Ovary (tissue), 9 donors: ENCODE data around the gene CHST9. TPM values are rescaled to one million over a fixed set of nuclear protein-coding genes. Genes with fewer than 3 reads are reported as not detected.
A peak's percentile ranks its signal among the peaks of the same experiment; 100 is the strongest.

ENCODE experiments used
- DNase-seq, 5 donors: peaks; one replicate each; pipeline ENCODE4 v3.0.0-alpha.2; 2019 to 2020
- H3K27ac ChIP-seq, 2 donors: fragments of 200-600 bp; one replicate each; pipeline versions ENCODE4 v1.5.1 to v1.8.0; 2019 to 2022
- H3K27me3 ChIP-seq: fragments of 200-600 bp; one replicate; pipeline ENCODE4 v1.8.0; 2022
- H3K36me3 ChIP-seq: fragments of 200-600 bp; sonication (generic); one replicate; pipeline ENCODE4 v1.5.1; 2019
- H3K4me1 ChIP-seq: one replicate; pipeline ENCODE4 v1.8.1; 2013; ENCODE audit warnings: mild to moderate bottlenecking, moderate library complexity; ENCODE audit not compliant: insufficient read depth
- H3K4me3 ChIP-seq: fragments of 200-600 bp; sonication (generic); one replicate; pipeline ENCODE4 v1.5.1; 2017
- H3K9me3 ChIP-seq, 2 donors: fragments of 200-600 bp in 1 of 2; sonication (generic) in 1 of 2; one replicate each; pipeline versions ENCODE4 v1.5.1 to v1.8.1; 2013 to 2019; ENCODE audit warnings: mild to moderate bottlenecking in 1 of 2, moderate library complexity in 1 of 2
- EP300 ChIP-seq: sonication (generic); formaldehyde crosslinking; IDR thresholded peaks from one replicate; pipeline ENCODE4 v1.6.1; 2017; ENCODE audit warnings: antibody characterized with exemption
- POLR2A ChIP-seq: fragments of 450-650 bp; IDR thresholded peaks from one replicate; pipeline ENCODE4 v1.6.1; 2017; ENCODE audit warnings: antibody characterized with exemption, mild to moderate bottlenecking, moderate library complexity
- WGBS, 3 donors: extraction: QIAGEN DNeasy Blood & Tissue Kit in 1 of 3; methylation state at CpG; one replicate each; pipeline versions ENCODE4 v1.1.5 to v1.1.7; 2013 to 2017; 5-methylcytosine and 5-hydroxymethylcytosine counted together
- intact Hi-C, 4 donors: fragments of 100-400 bp; cut with DNase I; formaldehyde crosslinking; loops; one replicate each; pipeline versions ENCODE4 v1.11.0 to v1.15.1; 2022 to 2023
- polyA plus RNA-seq, 2 donors: library from polyadenylated mRNA; stranded (reverse); fragments of 200-250 nt in 1 of 2; fragments of 350-450 nt in 1 of 2; fragmentation: Illumina TruSeq in 1 of 2; extraction: RNeasy Lipid Tissue Mini Kit (QIAGEN cat#74804) in 1 of 2; gene quantifications; one replicate each; pipeline ENCODE4 v1.2.3, GENCODE V29; 2013 to 2014
- total RNA-seq, 7 donors: library from RNA; depleted of rRNA in 2 of 7; stranded (reverse); fragments of >200 nt in 2 of 7; fragmentation: NEBNext Ultra II Directional in 3 of 7; extraction: Animal tissue kit (Norgen Biotek cat#: 25700) in 3 of 7; gene quantifications; one replicate each; pipeline versions ENCODE4 v1.1.0 to v1.2.4, GENCODE V29; 2016 to 2023
- TF ChIP-seq, protein P1 (sequence below), 3 donors: fragments of 450-650 bp in 2 of 3; fragments of 200-600 bp in 1 of 3; IDR thresholded peaks; one replicate each; pipeline versions ENCODE4 v1.5.1 to v1.8.0; 2016 to 2022; ENCODE audit warnings: antibody characterized with exemption in 3 of 3, mild to moderate bottlenecking in 1 of 3
- donor health status: DM: no; HTN: no; CAD: no; lungs with moderate emphysema.
- donor health status: DM: no; HTN: no; CAD: no.
- donor health status: Bipolar disorder and iron deficiency.
- donor health status: DM: yes; HTN: yes; CAD: no.
- donor health status: DM: no; HTN: no; CAD: no.
- donor health status: DM: yes; HTN: yes; CAD: no.

The CHST9 gene
- total and polyA plus RNA-seq, 9 donors: 0.02 to 3.6 (median 0.12) TPM; not detected in 1

DNA sequence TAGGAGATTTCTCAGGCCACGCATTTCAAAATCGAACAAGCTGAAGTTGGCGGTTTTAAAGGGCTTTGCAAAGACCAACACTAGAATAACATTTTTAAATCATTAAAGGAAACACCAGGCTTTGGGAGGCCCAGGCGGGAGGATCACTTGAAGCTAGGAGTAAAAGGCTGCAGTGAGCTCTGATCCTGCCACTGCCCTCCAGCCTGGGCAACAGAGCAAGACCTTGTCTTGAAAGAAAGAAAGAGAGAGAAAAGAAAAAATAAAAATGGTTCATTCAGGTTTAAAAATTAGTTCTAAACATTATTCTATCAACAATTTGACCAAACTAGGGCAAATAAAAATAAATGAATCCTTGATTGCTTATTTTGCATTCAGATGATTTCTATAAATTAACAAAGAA lies 789 bp upstream of the CHST9 start:
- Histone ChIP-seq H3K27me3 (no peaks in the 10 kb centered on the region), H3K27ac (no peak overlapping the region), H3K9me3 (no peaks in the 10 kb centered on the region), H3K36me3 (no peaks in the 10 kb centered on the region), H3K4me3 (no peak overlapping the region), H3K4me1 (peaks cover 1% of the 10 kb centered on the region)
- intact Hi-C loops: no loop called here
- WGBS, 3 donors: 86 to 93% (median 92%) methylated on average over 4 of the region's 4 CpGs
- no peak for TF ChIP-seq EP300
- TF ChIP-seq, protein P1, sequence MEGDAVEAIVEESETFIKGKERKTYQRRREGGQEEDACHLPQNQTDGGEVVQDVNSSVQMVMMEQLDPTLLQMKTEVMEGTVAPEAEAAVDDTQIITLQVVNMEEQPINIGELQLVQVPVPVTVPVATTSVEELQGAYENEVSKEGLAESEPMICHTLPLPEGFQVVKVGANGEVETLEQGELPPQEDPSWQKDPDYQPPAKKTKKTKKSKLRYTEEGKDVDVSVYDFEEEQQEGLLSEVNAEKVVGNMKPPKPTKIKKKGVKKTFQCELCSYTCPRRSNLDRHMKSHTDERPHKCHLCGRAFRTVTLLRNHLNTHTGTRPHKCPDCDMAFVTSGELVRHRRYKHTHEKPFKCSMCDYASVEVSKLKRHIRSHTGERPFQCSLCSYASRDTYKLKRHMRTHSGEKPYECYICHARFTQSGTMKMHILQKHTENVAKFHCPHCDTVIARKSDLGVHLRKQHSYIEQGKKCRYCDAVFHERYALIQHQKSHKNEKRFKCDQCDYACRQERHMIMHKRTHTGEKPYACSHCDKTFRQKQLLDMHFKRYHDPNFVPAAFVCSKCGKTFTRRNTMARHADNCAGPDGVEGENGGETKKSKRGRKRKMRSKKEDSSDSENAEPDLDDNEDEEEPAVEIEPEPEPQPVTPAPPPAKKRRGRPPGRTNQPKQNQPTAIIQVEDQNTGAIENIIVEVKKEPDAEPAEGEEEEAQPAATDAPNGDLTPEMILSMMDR (IDR thresholded peaks at IDR 0.05): no peak
- TF ChIP-seq POLR2A: no peak
- no peak for DNase-seq

DNA sequence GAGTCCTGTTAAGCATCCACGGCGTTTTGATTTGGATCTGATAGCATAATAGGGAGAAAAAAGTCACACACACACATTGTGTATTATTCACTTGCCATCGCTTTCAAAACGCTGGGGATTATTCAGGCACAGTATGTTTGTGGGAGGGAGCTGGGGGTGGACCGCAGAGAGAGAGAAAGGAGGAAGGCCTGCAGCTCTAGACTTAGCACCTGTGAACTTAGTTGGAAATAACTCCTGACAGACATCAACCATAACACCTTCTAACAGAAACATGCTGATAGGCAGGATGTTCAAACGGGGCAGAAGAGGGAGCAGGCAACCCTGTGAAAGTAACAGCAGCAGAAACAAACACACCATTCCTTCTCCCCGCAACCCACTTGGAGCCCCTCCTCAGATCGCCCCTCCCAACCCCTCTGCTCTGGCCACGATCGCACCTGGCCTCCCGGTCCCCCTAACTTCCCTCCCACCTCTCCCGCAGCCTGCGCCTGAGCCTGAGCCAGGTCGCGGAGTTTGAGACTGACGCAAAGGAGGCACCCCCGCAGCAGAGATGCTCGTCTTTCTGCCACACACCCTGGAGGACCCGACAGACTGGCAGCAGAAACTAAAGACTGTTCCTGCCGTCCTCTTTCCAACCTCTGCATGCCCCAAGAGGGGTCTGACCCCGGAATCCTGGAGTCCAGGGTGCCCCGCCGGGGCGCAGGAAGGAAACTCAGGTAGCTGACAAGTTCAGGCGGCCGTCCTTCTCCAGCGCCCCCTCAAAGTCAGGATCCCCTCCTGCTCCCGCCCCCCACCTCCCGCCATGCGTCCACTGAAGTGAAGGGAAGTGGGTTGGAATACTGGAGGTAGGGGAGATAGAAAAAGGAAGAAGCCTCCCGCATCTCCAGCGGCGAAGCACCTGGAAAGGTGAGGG lies 738 bp downstream of the CHST9 start:
- H3K36me3 ChIP-seq: no peaks in the 10 kb centered on the region
- H3K4me1 ChIP-seq: peaks cover 1% of the 10 kb centered on the region
- H3K27me3 ChIP-seq: no peaks in the 10 kb centered on the region
- no peaks in the 10 kb centered on the region for H3K9me3 ChIP-seq
- 5 to 6% (median 6%) methylated on average over 30 to 33 of the region's 33 CpGs for WGBS, 3 donors
- DNase-seq: peak in 1 of 5 donors; percentile 8
- intact Hi-C loops: no loop called here
- no peak overlapping the region for H3K27ac ChIP-seq
- peak overlapping the region; percentile 9 for H3K4me3 ChIP-seq
- TF ChIP-seq EP300 (no peak), POLR2A (no peak)
- TF ChIP-seq, protein P1 (IDR thresholded peaks at IDR 0.05): no peak

DNA sequence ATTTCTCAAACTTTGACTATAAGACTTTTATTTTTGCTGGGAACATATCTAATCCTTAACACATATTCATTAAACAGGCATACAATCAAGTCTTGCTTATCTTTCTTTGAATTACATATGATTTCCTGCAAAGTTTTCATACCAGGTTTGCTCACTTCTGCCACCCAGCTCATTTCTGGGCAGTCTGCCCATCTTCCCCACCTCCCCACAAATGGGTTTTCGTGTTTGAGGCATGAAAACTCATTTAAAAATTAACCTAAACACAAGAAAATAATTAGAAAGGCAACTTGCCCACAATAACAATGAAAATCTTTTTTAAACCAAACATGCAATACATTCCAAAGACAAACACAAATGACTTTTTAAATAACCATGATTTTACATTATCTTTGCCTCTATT lies 3.4 kb downstream of the CHST9 start:
- no peaks in the 10 kb centered on the region for H3K27me3 ChIP-seq
- intact Hi-C loops: no loop called here
- peaks cover 1% of the 10 kb centered on the region for H3K4me1 ChIP-seq
- H3K4me3 ChIP-seq: no peak overlapping the region
- no peak for DNase-seq
- H3K9me3 ChIP-seq: no peaks in the 10 kb centered on the region
- TF ChIP-seq, protein P1 (IDR thresholded peaks at IDR 0.05): no peak
- TF ChIP-seq EP300 (no peak), POLR2A (no peak)
- H3K36me3 ChIP-seq: no peaks in the 10 kb centered on the region
- H3K27ac ChIP-seq: no peak overlapping the region
- WGBS, 3 donors: 37 to 43% (median 42%) methylated on average over 1 of the region's 1 CpG

DNA sequence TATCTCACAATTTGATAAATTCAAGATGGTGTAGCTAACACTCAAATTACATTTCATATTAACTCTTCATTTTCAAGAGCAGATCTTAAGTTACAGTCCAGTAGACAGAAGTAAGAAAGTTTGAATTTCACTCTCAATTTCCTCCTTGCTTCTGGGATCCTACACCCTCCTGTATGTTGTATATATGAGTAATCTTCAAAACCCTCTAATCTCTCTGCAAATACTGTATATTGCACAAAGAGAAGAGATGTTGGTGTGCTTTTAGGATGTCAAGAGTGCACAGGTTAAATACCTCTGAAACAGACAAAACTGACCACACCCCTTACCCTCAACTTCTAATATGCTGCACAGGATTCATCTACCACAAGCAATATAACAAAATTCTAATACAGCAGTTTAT lies 6.7 kb downstream of the CHST9 start:
- DNase-seq: no peak
- no peak overlapping the region for H3K27ac ChIP-seq
- no peak overlapping the region for H3K4me3 ChIP-seq
- intact Hi-C loops: no loop called here
- no peaks in the 10 kb centered on the region for H3K4me1 ChIP-seq
- no peaks in the 10 kb centered on the region for H3K36me3 ChIP-seq
- no peaks in the 10 kb centered on the region for H3K27me3 ChIP-seq
- TF ChIP-seq, protein P1 (IDR thresholded peaks at IDR 0.05): no peak
- TF ChIP-seq EP300: no peak
- TF ChIP-seq POLR2A: no peak
- H3K9me3 ChIP-seq: no peaks in the 10 kb centered on the region
